GM13977 (cell line): ENCODE results near the gene STIM1.

Experiments used
- DNase-seq: peaks from one replicate; pipeline ENCODE4 v3.0.0; 2012; ENCODE audit warnings: low spot score
- CTCF ChIP-seq: IDR thresholded peaks from 2 replicates; pipeline ENCODE4 v1.5.1; 2012; ENCODE audit warnings: mild to moderate bottlenecking, control low read depth; ENCODE audit not compliant: insufficient read depth; ENCODE audit errors: extremely low read depth, missing control alignments
- in situ Hi-C: fragments of 300-500 bp; cut with MboI; formaldehyde crosslinking; loops from one replicate; pipeline ENCODE4 v1.12.0; 2022; ENCODE audit warnings: low sequenced_read_pairs, low pct_unique_long_range_greater_than_20kb, mixed read lengths, inconsistent platforms; ENCODE audit not compliant: unreplicated experiment

The STIM1 gene

GRCh38 chr11:3942956-3943497 is 87.6 kb downstream of the STIM1 start:
- no peak for TF ChIP-seq CTCF
- in situ Hi-C loops = no loop called here
- no peak for DNase-seq

GRCh38 chr11:3944198-3944597 is 88.7 kb downstream of the STIM1 start:
- no peak for DNase-seq
- in situ Hi-C loops = no loop called here
- no peak for TF ChIP-seq CTCF

- TF ChIP-seq CTCF = no peak
- in situ Hi-C loops = no loop called here
- no peak for DNase-seq
Measured at GRCh38 chr11:3946455-3947017, 91.1 kb downstream of the STIM1 start.

- in situ Hi-C loops = no loop called here
- no peak for TF ChIP-seq CTCF
- DNase-seq = peak; percentile 13
Measured at GRCh38 chr11:3947061-3947460, 91.6 kb downstream of the STIM1 start.

- no peak for TF ChIP-seq CTCF
- in situ Hi-C loops = no loop called here
- DNase-seq = peak; percentile 20
Measured at GRCh38 chr11:3949125-3949524, 93.7 kb downstream of the STIM1 start.

GRCh38 chr11:3950996-3951660 is 95.7 kb downstream of the STIM1 start:
- in situ Hi-C loops = no loop called here
- TF ChIP-seq CTCF = no peak

More at GRCh38 chr11:3950996-3951660, 95.7 kb downstream of the STIM1 start:
- DNase-seq = no peak
